Lung (tissue), 12 donors: ENCODE measurements around the gene TNS3. TPM values are rescaled to one million over a fixed set of nuclear protein-coding genes. Genes with fewer than 3 reads are reported as not detected.

ENCODE experiments used
- ATAC-seq: fragments of 200-7000 bp; cut with Tn5 transposase; one replicate; pipeline ENCODE4 v1.9.1; 2020; ENCODE audit warnings: moderate number of reproducible peaks; ENCODE audit not compliant: insufficient read depth, low FRiP score
- DNase-seq, 3 donors: peaks; one replicate each; pipeline ENCODE4 v3.0.0-alpha.2; 2013 to 2017
- H3K27ac ChIP-seq, 2 donors: one replicate each; pipeline ENCODE4 v1.5.1; 2013; ENCODE audit warnings: mild to moderate bottlenecking in 2 of 2, moderate library complexity in 2 of 2, control low read depth in 1 of 2, inconsistent platforms in 1 of 2, low read depth in 1 of 2, low read length in 1 of 2
- H3K27me3 ChIP-seq, 3 donors: one replicate each; pipeline ENCODE4 v1.5.1; 2013; ENCODE audit warnings: low read length in 2 of 3; ENCODE audit not compliant: control insufficient read depth in 3 of 3, insufficient read depth in 3 of 3
- H3K36me3 ChIP-seq, 4 donors: one replicate each; pipeline ENCODE4 v1.5.1; 2013; ENCODE audit warnings: low read length in 4 of 4, mild to moderate bottlenecking in 1 of 4, moderate library complexity in 1 of 4; ENCODE audit not compliant: control insufficient read depth in 4 of 4, insufficient read depth in 4 of 4
- H3K4me1 ChIP-seq, 5 donors: one replicate each; pipeline ENCODE4 v1.5.1; 2013; ENCODE audit warnings: low read length in 5 of 5, mild to moderate bottlenecking in 2 of 5, moderate library complexity in 1 of 5; ENCODE audit not compliant: control insufficient read depth in 5 of 5, insufficient read depth in 5 of 5
- H3K4me3 ChIP-seq: one replicate; pipeline ENCODE4 v1.5.1; 2013; ENCODE audit warnings: mild to moderate bottlenecking, control low read depth, moderate library complexity
- H3K9ac ChIP-seq, 2 donors: one replicate each; pipeline ENCODE4 v1.5.1; 2013; ENCODE audit warnings: low read length in 2 of 2, control low read depth in 1 of 2; ENCODE audit not compliant: insufficient read depth in 1 of 2
- H3K9me3 ChIP-seq, 4 donors: one replicate each; pipeline ENCODE4 v1.5.1; 2013; ENCODE audit warnings: low read length in 3 of 4, mild to moderate bottlenecking in 1 of 4, moderate library complexity in 1 of 4; ENCODE audit not compliant: control insufficient read depth in 4 of 4, insufficient read depth in 3 of 4
- CTCF ChIP-seq: IDR thresholded peaks from 2 replicates; pipeline ENCODE4 v1.5.1; 2012; ENCODE audit warnings: mild to moderate bottlenecking; ENCODE audit errors: control extremely low read depth, extremely low read depth
- whole genome bisulfite sequencing, 2 donors: extraction: QIAGEN DNeasy Blood & Tissue Kit; methylation state at CpG; one replicate each; pipeline ENCODE4 v1.1.7; 2013; 5-methylcytosine and 5-hydroxymethylcytosine counted together
- polyA plus RNA-seq, 2 donors: library from polyadenylated mRNA; stranded (reverse); fragments of 200-250 nt; gene quantifications; one replicate each; pipeline ENCODE4 v1.2.1, GENCODE V29; 2013
- total RNA-seq, 2 donors: library from RNA; depleted of rRNA in 1 of 2; stranded (reverse); fragments of >200 nt in 1 of 2; gene quantifications; one replicate each; pipeline ENCODE4 v1.2.1, GENCODE V29; 2014 to 2021
- donor health status: control.
- donor health status: control.
- donor health status: Bipolar disorder and iron deficiency.
- donor health status: healthy.
- donor health status: DM: yes; HTN: yes; CAD: no.

TNS3 gene
- total and polyA plus RNA-seq, 4 donors, result 23.8 to 140 (median 85.7) TPM

- TF ChIP-seq CTCF, result no peak
- no peak overlapping the region for H3K9ac ChIP-seq
- WGBS, 2 donors, result 83 to 91% methylated on average over 12 of the region's 12 CpGs
- DNase-seq, result no peak
- ATAC-seq, result no peak
- no peaks in the 10 kb centered on the region for H3K27me3 ChIP-seq
- no peak overlapping the region for H3K27ac ChIP-seq
- H3K9me3 ChIP-seq, result peaks cover 4 to 21% (median 9%) of the 10 kb centered on the region in 4 donors
- peaks cover 0 to 19% (median 10%) of the 10 kb centered on the region in 5 donors for H3K4me1 ChIP-seq
- H3K36me3 ChIP-seq, result no peaks in the 10 kb centered on the region
- no peak overlapping the region for H3K4me3 ChIP-seq
Measured at GRCh38 chr7:47596502-47597202, 14.7 kb upstream of the TNS3 start.

- ATAC-seq (no peak), DNase-seq (no peak)
- H3K4me1 ChIP-seq, result peaks cover 0 to 21% (median 14%) of the 10 kb centered on the region in 5 donors
- 22 to 59% methylated on average over 3 of the region's 3 CpGs for WGBS, 2 donors
- TF ChIP-seq CTCF, result no peak
- H3K27me3 ChIP-seq, result no peaks in the 10 kb centered on the region
- H3K36me3 ChIP-seq, result no peaks in the 10 kb centered on the region
- H3K4me3 ChIP-seq, result no peak overlapping the region
- H3K9ac ChIP-seq, result no peak overlapping the region
- peaks cover 4 to 21% (median 9%) of the 10 kb centered on the region in 4 donors for H3K9me3 ChIP-seq
- no peak overlapping the region for H3K27ac ChIP-seq
Measured at GRCh38 chr7:47594406-47594805, 12.5 kb upstream of the TNS3 start.

GRCh38 chr7:47591655-47592572 lies 10.0 kb upstream of the TNS3 start:
- peak overlapping the region in 1 of 2 donors; percentile 81 for H3K27ac ChIP-seq
- H3K9me3 ChIP-seq, result peaks cover 0 to 7% (median 3%) of the 10 kb centered on the region in 4 donors
- H3K27me3 ChIP-seq, result no peaks in the 10 kb centered on the region
- DNase-seq (peak; percentile 60 to 86 (median 82)), ATAC-seq (no peak)
- TF ChIP-seq CTCF, result no peak
- no peak overlapping the region for H3K4me3 ChIP-seq
- no peak overlapping the region for H3K9ac ChIP-seq
- 57 to 79% methylated on average over 17 of the region's 17 CpGs for WGBS, 2 donors
- H3K36me3 ChIP-seq, result no peaks in the 10 kb centered on the region
- H3K4me1 ChIP-seq, result peaks cover 0 to 21% (median 14%) of the 10 kb centered on the region in 5 donors
